Upper lobe of left lung (tissue), 4 donors: ENCODE results near the gene MRC2.

Source experiments
- POLR2A ChIP-seq, 4 donors: fragments of 450-650 bp; IDR thresholded peaks; one replicate each; pipeline ENCODE4 v1.5.1; 2016 to 2017; ENCODE audit warnings: antibody characterized with exemption in 4 of 4, mild to moderate bottlenecking in 2 of 4
- POLR2AphosphoS5 ChIP-seq, 2 donors: sonication (generic); formaldehyde crosslinking; IDR thresholded peaks; one replicate each; pipeline ENCODE4 v1.5.1; 2017; ENCODE audit warnings: antibody characterized with exemption in 2 of 2

DNA sequence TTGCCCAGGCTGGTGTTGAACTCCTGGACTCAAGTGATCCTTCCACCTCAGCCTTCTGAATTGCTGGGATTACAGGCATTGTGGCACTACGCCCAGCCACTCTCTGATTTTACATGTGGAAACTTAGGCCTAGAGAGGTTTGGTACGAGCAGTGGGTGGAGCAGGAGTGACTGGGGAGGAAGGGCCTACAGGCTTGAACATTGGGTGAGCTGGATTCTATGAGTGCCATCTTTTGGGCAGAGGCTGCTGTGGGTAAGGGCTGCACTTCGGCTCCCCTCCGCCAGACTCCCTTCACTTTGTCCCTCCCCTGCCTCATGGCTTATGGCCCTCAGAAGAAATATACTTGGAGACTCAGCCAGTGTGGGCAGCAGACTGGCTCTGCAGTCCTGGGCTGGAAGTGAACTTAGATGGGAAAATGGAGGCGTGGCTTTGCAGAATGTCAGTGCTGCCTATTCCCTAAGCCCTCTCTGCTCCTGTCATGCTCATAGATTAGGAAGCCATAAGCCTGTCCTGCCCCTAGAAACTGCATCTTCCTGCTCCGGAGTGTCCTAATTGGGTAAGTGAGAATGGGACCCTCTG, 9.5 kb upstream of the MRC2 start:
- TF ChIP-seq POLR2A (IDR thresholded peaks at IDR 0.05) (no peak), POLR2AphosphoS5 (IDR thresholded peaks at IDR 0.05) (no peak)
